NCI-H524 (cell line): Measurements from ENCODE around the gene SCAPER.
"Not testable (repeated sequence)": the region's sequence is repeated elsewhere in the genome, so short reads cannot be mapped to it uniquely, and the experiment has no call there.

ENCODE experiments used
- DNase-seq, 2 experiments: peaks; one replicate each; lab custom pipeline; 2025; lab: John Stamatoyannopoulos, UW

Gene SCAPER

GRCh38 chr15:76787273-76787672 is 117.9 kb downstream of the SCAPER start:
- DNase-seq, result no peak

- DNase-seq, result no peak
These were observed 128.2 kb downstream of the SCAPER start for GRCh38 chr15:76776969-76777368.

GRCh38 chr15:76776480-76776879 is 128.7 kb downstream of the SCAPER start:
- DNase-seq, result no peak

- DNase-seq, result no peak
These were observed 131.9 kb downstream of the SCAPER start for GRCh38 chr15:76773234-76773633.

GRCh38 chr15:76772776-76773175 is 132.4 kb downstream of the SCAPER start:
- DNase-seq, result no peak

GRCh38 chr15:76764004-76764403 is 141.1 kb downstream of the SCAPER start:
- DNase-seq, result no peak

- no peak for DNase-seq
These were observed 141.6 kb downstream of the SCAPER start for GRCh38 chr15:76763554-76763953.

- no peak for DNase-seq
These were observed 148.8 kb downstream of the SCAPER start for GRCh38 chr15:76756381-76756780.

GRCh38 chr15:76753771-76754170 is 151.4 kb downstream of the SCAPER start:
- DNase-seq, result no peak

GRCh38 chr15:76753131-76753530 is 152.0 kb downstream of the SCAPER start:
- no peak for DNase-seq

GRCh38 chr15:76752549-76752948 is 152.6 kb downstream of the SCAPER start:
- DNase-seq, result no peak

- no peak for DNase-seq
These were observed 167.6 kb downstream of the SCAPER start for GRCh38 chr15:76737573-76737972.

GRCh38 chr15:76732321-76732720 is 172.8 kb downstream of the SCAPER start:
- not testable (repeated sequence) for DNase-seq

- no peak for DNase-seq
These were observed 174.9 kb downstream of the SCAPER start for GRCh38 chr15:76730262-76730661.

- DNase-seq, result no peak
These were observed 186.3 kb downstream of the SCAPER start for GRCh38 chr15:76718863-76719262.

- DNase-seq, result no peak
These were observed 190.2 kb downstream of the SCAPER start for GRCh38 chr15:76714950-76715349.

- DNase-seq, result no peak
These were observed 193.8 kb downstream of the SCAPER start for GRCh38 chr15:76711351-76711827.

- not testable (repeated sequence) for DNase-seq
These were observed 201.1 kb downstream of the SCAPER start for GRCh38 chr15:76704032-76704431.

- no peak for DNase-seq
These were observed 208.3 kb downstream of the SCAPER start for GRCh38 chr15:76696840-76697239.

GRCh38 chr15:76692546-76692945 is 212.6 kb downstream of the SCAPER start:
- not testable (repeated sequence) for DNase-seq

GRCh38 chr15:76687592-76687991 is 217.5 kb downstream of the SCAPER start:
- DNase-seq, result not testable (repeated sequence)

GRCh38 chr15:76684002-76684401 is 221.1 kb downstream of the SCAPER start:
- no peak for DNase-seq

GRCh38 chr15:76682833-76683232 is 222.3 kb downstream of the SCAPER start:
- DNase-seq, result no peak

GRCh38 chr15:76682259-76682658 is 222.9 kb downstream of the SCAPER start:
- no peak for DNase-seq

- DNase-seq, result no peak
These were observed 226.4 kb downstream of the SCAPER start for GRCh38 chr15:76678766-76679165.
